ENCODE measurements around the gene SYT17. TPM values are rescaled to one million over a fixed set of nuclear protein-coding genes. Genes with fewer than 3 reads are reported as not detected.

The SYT17 gene
- total and polyA plus RNA-seq, 2 experiments from 2014 or later = 6.7 to 6.9 TPM

GRCh38 chr16:19225651-19226050 is 57.6 kb downstream of the SYT17 start:
- no peak overlapping the region for H3K4me2 ChIP-seq

DNA sequence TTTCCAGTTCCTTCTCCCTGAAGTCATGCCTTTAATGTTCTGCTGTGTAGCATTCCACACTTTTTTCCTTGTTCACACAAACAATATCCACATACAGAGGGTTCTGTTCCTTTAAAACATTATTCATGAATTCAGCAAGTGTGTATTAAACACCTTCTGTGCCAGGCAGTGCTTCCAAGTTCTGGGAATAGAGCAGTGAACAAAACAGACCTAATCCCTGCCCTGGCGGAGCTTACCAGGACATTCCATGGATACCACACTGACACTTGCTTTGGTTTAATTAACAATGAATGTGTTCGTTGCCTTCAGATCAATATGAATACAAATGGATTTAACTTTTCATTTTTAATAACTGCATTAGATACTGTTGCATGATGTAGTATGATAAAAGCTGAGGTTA is 59.6 kb downstream of the SYT17 start:
- no peak overlapping the region for H3K4me2 ChIP-seq
- no peak overlapping the region for H3K27ac ChIP-seq
- H3K4me3 ChIP-seq = no peak overlapping the region
- no peaks in the 10 kb centered on the region for H4K20me1 ChIP-seq (ENCODE audit: insufficient read depth, poor library complexity, severe bottlenecking)
- H3K4me1 ChIP-seq (ENCODE audit: insufficient read depth) = no peaks in the 10 kb centered on the region
- no peaks in the 10 kb centered on the region for H3K27me3 ChIP-seq
- no peaks in the 10 kb centered on the region for H3K79me2 ChIP-seq
- 57% methylated on average over 2 of the region's 2 CpGs for WGBS (ENCODE audit: low lambda C conversion rate, missing lambda C conversion rate)
- H3K36me3 ChIP-seq (replicated peaks; ENCODE audit: insufficient read depth, low read depth) = no peaks in the 10 kb centered on the region
- DNase-seq (ENCODE audit: low spot score) = no peak
- no peaks in the 10 kb centered on the region for H3K9me3 ChIP-seq (ENCODE audit: low read depth)
- no peaks in the 10 kb centered on the region for H3K9me2 ChIP-seq (replicated peaks; ENCODE audit: insufficient read depth)
- no peak overlapping the region for H2AFZ ChIP-seq
- TF ChIP-seq, protein P1, sequence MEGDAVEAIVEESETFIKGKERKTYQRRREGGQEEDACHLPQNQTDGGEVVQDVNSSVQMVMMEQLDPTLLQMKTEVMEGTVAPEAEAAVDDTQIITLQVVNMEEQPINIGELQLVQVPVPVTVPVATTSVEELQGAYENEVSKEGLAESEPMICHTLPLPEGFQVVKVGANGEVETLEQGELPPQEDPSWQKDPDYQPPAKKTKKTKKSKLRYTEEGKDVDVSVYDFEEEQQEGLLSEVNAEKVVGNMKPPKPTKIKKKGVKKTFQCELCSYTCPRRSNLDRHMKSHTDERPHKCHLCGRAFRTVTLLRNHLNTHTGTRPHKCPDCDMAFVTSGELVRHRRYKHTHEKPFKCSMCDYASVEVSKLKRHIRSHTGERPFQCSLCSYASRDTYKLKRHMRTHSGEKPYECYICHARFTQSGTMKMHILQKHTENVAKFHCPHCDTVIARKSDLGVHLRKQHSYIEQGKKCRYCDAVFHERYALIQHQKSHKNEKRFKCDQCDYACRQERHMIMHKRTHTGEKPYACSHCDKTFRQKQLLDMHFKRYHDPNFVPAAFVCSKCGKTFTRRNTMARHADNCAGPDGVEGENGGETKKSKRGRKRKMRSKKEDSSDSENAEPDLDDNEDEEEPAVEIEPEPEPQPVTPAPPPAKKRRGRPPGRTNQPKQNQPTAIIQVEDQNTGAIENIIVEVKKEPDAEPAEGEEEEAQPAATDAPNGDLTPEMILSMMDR (IDR thresholded peaks at IDR 0.05; ENCODE audit: poor library complexity) = no peak
- no peak for TF ChIP-seq EZH2phosphoT487 (IDR thresholded peaks at IDR 0.05; ENCODE audit: low read depth, severe bottlenecking, unreplicated experiment)
- TF ChIP-seq EZH2 (IDR thresholded peaks at IDR 0.05; ENCODE audit: borderline replicate concordance) = no peak

More at GRCh38 chr16:19225651-19226050, 57.6 kb downstream of the SYT17 start:
- Histone ChIP-seq H3K27me3 (no peaks in the 10 kb centered on the region), H3K9me3 (ENCODE audit: low read depth) (no peaks in the 10 kb centered on the region), H3K36me3 (replicated peaks; ENCODE audit: insufficient read depth, low read depth) (no peaks in the 10 kb centered on the region), H4K20me1 (ENCODE audit: insufficient read depth, poor library complexity, severe bottlenecking) (no peaks in the 10 kb centered on the region), H3K4me1 (ENCODE audit: insufficient read depth) (no peaks in the 10 kb centered on the region), H3K27ac (no peak overlapping the region), H3K9me2 (replicated peaks; ENCODE audit: insufficient read depth) (no peaks in the 10 kb centered on the region), H3K79me2 (no peaks in the 10 kb centered on the region), H3K4me3 (no peak overlapping the region), H2AFZ (no peak overlapping the region)
- TF ChIP-seq EZH2phosphoT487 (IDR thresholded peaks at IDR 0.05; ENCODE audit: low read depth, severe bottlenecking, unreplicated experiment) = no peak
- TF ChIP-seq EZH2 (IDR thresholded peaks at IDR 0.05; ENCODE audit: borderline replicate concordance) = no peak
- TF ChIP-seq, protein P1 (IDR thresholded peaks at IDR 0.05; ENCODE audit: poor library complexity) = no peak
- DNase-seq (ENCODE audit: low spot score) = no peak

- H4K20me1 ChIP-seq (ENCODE audit: insufficient read depth, poor library complexity, severe bottlenecking) = no peaks in the 10 kb centered on the region
- no peak overlapping the region for H3K4me3 ChIP-seq
- H3K27ac ChIP-seq = no peak overlapping the region
- H3K79me2 ChIP-seq = no peaks in the 10 kb centered on the region
- 74% methylated on average over 4 of the region's 4 CpGs for WGBS (ENCODE audit: low lambda C conversion rate, missing lambda C conversion rate)
- no peaks in the 10 kb centered on the region for H3K4me1 ChIP-seq (ENCODE audit: insufficient read depth)
- DNase-seq (ENCODE audit: low spot score) = no peak
- no peak overlapping the region for H2AFZ ChIP-seq
- no peaks in the 10 kb centered on the region for H3K9me3 ChIP-seq (ENCODE audit: low read depth)
- H3K9me2 ChIP-seq (replicated peaks; ENCODE audit: insufficient read depth) = no peaks in the 10 kb centered on the region
- TF ChIP-seq, protein P1 (IDR thresholded peaks at IDR 0.05; ENCODE audit: poor library complexity) = no peak
- TF ChIP-seq EZH2 (IDR thresholded peaks at IDR 0.05; ENCODE audit: borderline replicate concordance) = no peak
- no peak for TF ChIP-seq EZH2phosphoT487 (IDR thresholded peaks at IDR 0.05; ENCODE audit: low read depth, severe bottlenecking, unreplicated experiment)
- no peaks in the 10 kb centered on the region for H3K36me3 ChIP-seq (replicated peaks; ENCODE audit: insufficient read depth, low read depth)
- no peaks in the 10 kb centered on the region for H3K27me3 ChIP-seq
- no peak overlapping the region for H3K4me2 ChIP-seq
Measured at GRCh38 chr16:19228052-19228451, 60.0 kb downstream of the SYT17 start.

DNA sequence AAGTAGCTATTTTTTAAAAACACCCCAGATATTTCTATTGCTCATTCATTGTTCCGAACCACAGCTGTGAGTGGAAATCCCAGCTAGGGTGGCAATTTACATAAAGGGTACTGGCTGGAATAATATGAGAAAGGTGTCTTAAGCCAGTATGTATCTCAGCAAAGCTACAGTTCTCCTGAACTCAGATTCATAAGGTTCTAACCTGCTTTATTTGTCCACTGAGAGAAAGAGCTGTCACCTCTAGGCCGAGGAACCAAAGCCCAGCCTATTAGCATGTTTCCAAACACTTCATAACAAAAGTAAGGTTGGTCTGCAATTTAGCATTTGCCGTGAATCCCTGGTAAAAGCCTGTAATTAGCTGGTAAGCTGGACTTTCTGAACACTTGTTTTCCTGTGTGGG is 60.5 kb downstream of the SYT17 start:
- Histone ChIP-seq H3K9me2 (replicated peaks; ENCODE audit: insufficient read depth) (no peaks in the 10 kb centered on the region), H3K9me3 (ENCODE audit: low read depth) (no peaks in the 10 kb centered on the region), H3K4me3 (no peak overlapping the region), H3K4me2 (no peak overlapping the region), H3K36me3 (replicated peaks; ENCODE audit: insufficient read depth, low read depth) (no peaks in the 10 kb centered on the region), H3K27ac (no peak overlapping the region), H4K20me1 (ENCODE audit: insufficient read depth, poor library complexity, severe bottlenecking) (no peaks in the 10 kb centered on the region), H3K4me1 (ENCODE audit: insufficient read depth) (no peaks in the 10 kb centered on the region), H3K27me3 (no peaks in the 10 kb centered on the region), H3K79me2 (no peaks in the 10 kb centered on the region), H2AFZ (no peak overlapping the region)
- DNase-seq (ENCODE audit: low spot score) = no peak
- no peak for TF ChIP-seq EZH2 (IDR thresholded peaks at IDR 0.05; ENCODE audit: borderline replicate concordance)
- TF ChIP-seq EZH2phosphoT487 (IDR thresholded peaks at IDR 0.05; ENCODE audit: low read depth, severe bottlenecking, unreplicated experiment) = no peak
- TF ChIP-seq, protein P1 (IDR thresholded peaks at IDR 0.05; ENCODE audit: poor library complexity) = no peak
- WGBS (ENCODE audit: low lambda C conversion rate, missing lambda C conversion rate) = 67% methylated on average over 3 of the region's 3 CpGs

All from hepatocyte (in vitro differentiated cells).